ENCODE data around the gene NTN4.

- TF ChIP-seq CTCF (IDR thresholded peaks at IDR 0.05) (no peak), POLR2A (IDR thresholded peaks at IDR 0.05) (no peak)
Measured at GRCh38 chr12:95701275-95701674, 89.3 kb downstream of the NTN4 start.
